HG02798 (cell line): ENCODE results near the gene ULK1.

ENCODE experiments used
- ATAC-seq: cut with Tn5 transposase; IDR thresholded peaks from one replicate; pipeline ENCODE4 v1.9.1; 2021; ENCODE audit warnings: mild to moderate bottlenecking; ENCODE audit not compliant: unreplicated experiment, poor library complexity

Gene ULK1

DNA sequence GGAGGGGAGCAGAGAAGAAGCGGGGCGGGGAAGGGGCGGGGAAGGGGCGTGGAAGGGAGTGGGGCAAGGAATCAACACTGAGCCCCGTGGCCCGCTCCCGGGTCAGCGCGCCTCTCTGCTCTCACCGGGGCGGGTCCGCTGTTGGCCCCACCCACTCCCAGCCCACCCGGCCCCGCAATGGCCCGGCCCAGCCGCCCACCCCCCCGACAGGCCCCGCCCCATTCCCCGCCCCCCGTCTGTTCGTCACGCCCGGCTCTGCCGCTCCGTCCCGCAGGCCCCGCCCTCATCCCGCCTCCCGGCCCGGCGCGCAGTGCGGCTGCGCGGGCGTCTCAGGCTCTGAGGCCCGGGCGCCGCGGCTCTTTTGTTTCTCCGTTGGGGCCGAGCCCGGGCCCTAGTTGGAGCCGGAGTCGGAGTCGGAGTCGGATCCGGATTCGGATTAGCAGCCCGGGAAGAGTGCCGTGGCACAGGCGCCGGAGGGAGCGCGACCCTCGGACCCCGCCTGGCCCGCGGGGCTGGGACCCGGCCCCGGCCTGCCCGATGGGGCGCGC lies at the start of gene ULK1:
ULK1 (plus strand) TSS at position 310 of the 548 bp plus-strand sequence. CDS start 380 bp downstream, outside the sequence.
- peak; percentile 86 for ATAC-seq

DNA sequence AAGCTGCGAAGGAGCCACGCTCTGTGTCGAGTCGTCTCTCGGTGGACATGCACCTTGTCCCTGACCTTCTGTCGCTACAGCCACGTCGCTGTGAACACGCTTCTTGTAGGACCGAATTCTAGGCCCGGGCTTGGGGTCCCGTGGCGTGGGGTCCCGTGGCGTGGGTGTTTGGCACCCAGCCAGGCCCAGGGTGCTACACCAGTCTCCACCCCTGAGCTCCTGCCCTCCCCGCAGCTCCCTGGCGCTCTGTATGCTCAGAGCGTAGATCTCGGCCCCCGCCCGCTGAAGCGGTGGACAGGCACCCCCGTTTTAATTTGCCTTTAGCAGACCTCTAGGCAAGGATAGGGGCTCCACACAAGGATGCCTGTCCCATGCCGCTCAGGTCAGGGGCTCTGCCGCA lies 49.8 kb upstream of the ULK1 start:
- no peak for ATAC-seq

DNA sequence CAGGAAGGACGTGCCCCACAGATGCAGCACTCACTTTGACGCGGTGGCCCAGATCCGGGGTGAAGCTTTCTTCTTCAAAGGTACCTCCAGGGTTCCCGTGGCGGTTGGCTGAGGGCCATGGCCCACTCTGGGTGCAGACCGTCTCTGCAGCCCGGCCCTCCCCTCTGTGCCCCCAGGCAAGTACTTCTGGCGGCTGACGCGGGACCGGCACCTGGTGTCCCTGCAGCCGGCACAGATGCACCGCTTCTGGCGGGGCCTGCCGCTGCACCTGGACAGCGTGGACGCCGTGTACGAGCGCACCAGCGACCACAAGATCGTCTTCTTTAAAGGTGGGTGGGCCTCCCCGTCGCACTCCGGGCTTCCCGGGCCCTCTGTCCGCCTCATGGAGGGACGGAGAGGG lies 49.3 kb upstream of the ULK1 start:
- no peak for ATAC-seq

DNA sequence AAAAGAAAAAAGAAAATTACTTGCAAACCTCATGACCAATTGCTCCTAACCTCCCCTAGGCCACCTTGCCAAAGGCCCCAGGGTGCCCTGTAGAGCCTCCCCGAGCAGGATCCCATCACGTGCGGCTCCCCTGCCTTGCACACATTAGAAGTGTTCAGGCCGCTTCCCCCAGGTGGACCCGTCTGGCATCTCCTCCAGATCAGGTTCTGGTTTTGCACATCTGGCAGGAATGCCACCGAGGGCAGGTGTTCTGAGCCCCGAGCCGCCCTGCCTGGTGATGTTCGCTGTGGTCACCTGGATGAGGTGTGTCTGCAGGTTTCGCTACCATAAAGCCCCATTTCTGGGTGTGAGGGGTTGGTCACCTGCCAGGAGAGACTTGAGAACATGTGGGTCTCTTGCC lies 47.0 kb upstream of the ULK1 start:
- ATAC-seq = no peak

- no peak for ATAC-seq
Measured at GRCh38 chr12:131848753-131849152, 45.7 kb upstream of the ULK1 start.

- ATAC-seq = no peak
Measured at GRCh38 chr12:131849700-131850553, 44.5 kb upstream of the ULK1 start.

- ATAC-seq = no peak
Measured at GRCh38 chr12:131850856-131851559, 43.4 kb upstream of the ULK1 start.

DNA sequence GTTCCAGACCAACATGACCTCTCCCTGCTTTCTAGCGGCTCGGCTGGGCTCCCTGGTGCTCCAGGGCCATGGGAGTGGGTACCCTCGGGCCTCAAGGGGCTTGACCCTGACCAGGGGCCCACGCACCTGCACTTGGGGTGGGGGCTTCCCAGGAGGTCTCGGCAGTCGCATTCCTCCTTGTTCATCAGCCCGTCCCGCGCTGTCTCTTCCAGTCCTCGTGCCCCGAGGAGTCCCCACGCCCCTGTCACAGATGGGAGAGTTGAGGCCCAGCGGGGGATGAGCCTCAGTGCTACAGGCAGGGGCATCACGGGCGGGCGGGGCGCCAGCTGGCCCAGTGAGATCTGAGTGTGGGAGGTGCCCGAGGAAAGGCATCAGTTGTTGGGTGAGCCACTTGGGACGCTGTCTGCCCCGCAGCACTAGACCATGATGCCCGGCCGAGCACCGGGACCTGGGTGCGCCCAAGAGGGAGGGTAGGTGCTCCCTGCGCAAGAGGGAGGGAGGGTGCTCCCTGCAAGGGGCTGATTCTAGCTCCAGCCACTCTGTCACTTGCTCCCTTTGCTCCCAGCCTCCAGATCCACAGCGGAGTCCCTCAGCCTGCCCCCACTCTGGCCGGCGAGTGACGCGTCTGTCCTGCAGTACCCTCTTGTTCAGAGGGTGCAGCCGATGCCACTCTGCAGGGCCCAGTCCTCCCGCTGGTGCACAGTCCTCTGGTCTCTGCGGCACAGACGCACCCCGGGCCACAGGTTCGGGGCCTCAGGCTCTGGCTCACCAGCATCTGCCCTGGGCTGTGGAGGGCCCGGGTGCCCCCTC lies 42.5 kb upstream of the ULK1 start:
- no peak for ATAC-seq

DNA sequence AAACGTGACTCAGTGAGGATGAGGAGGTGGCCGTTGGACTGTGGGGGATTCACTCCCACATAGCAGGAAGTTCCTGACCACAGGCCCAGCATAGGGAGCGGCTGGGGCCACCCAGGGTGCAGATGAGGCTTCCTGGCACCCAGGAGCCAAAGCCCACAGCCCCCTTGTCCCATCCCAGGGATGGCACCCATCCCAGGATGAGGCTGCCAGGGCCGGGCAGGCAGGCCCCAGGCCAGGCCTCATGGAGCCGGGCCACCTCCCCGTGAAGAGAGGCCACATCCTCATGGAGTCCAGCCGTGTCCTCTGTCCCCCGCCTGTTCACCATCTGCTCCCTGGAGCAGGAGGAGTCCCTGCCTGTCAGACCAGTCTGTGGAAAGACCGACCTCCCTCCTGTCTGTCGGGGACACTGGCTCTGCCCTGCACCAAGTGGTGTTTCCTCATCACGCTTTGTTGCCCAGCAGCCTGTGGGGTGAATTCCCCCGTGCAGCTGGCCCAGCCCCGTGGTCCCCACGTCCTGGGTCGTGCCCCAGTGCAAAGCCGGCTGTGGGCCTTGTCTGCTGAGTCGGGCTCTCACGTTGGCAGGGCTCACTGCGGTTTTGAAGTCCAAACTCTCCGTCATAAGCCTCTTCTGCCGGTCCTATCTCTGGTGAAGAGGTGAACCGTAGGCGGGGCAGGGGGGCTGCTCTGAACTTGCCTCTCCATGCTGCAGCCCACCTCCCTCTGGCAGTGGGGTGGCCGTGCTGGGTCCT lies 41.7 kb upstream of the ULK1 start:
- ATAC-seq = peak; percentile 40

DNA sequence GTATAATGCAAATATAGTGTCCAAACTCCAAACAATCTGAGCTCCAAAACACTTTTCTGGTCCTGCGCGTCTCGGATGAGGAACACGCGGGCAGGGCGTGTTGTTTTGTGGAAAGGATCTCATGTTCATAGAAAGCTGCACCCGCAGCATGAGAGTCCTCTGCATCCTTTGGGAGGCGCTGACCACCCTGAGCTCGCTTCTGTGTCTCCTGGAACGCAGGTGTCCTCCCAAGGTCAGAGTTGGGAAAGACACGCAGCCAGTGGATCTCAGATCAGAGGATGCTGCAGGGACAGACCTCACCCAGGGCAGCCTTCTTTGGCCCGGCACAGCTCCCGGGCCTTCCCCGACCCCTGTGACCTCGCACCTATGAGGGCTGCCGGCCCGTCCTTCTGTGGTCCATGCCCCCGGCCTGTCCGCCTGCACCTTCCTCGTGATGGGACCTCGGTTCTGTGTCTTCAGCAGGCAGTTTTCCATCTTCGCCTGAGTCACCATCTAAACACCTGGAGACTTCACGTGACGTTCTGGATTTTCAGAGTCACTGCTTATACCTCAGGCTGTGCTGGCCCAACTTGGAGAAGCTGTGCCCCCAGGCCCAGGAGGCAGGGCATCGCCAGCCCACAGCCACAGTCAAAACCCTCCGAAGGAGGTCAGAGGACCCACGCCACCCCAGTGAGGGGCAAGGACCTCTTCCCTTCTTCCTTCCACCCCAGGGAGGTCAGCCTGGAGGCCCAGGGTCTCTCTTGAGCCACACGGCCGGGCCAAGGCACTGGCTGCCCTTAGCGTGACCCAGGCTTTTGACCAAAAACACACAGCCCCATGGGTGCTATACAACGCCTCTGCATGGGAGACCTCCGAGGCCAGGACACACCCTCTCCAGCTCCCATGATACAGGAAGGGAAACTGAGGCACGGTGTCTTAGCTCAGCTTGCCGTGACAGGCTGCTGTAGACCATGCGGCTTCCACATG lies 40.3 kb upstream of the ULK1 start:
- no peak for ATAC-seq

- no peak for ATAC-seq
Measured at GRCh38 chr12:131854861-131855476, 39.5 kb upstream of the ULK1 start.

DNA sequence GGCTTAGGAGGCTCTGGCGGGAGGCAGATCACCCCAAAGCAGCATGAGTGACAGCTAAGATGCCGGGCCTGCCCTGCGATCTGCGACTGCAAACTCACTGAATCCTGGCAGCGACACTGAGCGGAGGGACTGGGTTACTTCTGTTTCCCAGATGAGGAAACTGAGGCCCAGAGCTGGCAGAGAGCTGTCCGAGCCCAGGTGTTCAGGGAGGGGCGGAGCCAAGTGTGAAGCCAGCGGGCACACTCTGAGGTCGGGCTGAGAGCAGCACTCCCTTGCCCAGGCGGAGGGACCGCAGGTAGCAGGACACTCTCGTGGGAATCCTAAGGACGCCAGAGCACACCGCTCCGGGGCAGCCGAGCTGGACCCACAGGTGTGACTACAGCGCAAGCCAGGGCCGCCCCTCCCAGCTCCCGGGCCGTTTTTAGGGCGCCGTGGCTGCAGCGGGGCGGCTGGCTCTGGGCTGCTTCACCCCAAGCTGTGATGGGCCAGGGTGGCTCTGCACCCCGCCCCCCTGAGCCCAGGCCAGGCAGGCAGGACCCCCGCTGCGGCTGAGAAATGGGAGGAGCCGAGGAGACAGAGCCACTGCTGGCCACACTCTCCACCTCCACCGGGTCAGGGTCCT lies 38.8 kb upstream of the ULK1 start:
- ATAC-seq = no peak

DNA sequence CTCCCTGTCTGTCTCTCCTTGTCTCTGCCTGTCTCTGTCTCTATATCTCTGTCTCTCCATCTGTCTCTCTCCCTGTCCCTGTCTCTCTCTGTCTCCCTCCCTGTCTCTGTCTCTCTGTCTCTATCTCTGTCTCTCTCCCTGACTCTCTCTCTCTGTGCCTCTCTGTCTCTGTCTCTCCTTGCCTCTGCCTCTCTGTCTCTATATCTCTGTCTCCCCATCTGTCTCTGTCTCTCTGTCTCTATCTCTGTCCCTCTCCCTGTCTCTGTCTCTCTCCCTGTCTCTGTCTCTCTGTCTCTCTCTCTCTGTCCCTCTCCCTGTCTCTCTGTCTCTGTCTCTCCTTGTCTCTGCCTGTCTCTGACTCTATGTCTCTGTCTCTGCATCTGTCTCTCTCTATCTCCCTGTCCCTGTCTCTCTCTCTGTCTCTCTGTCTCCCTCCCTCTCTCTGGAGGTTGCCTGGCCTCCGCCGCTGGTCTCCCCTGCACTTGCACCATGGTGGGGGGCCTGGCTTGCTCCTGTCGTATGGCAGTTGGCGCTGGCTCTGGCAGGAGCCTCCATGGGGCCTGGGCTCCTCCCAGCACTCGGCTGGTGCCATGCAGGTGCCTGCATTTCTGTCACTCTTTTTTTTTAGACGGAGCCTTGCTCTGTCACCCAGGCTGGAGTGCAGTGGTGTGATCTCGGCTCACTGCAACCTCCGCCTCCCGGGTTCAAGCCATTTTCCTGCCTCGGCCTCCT lies 37.9 kb upstream of the ULK1 start:
- no peak for ATAC-seq

DNA sequence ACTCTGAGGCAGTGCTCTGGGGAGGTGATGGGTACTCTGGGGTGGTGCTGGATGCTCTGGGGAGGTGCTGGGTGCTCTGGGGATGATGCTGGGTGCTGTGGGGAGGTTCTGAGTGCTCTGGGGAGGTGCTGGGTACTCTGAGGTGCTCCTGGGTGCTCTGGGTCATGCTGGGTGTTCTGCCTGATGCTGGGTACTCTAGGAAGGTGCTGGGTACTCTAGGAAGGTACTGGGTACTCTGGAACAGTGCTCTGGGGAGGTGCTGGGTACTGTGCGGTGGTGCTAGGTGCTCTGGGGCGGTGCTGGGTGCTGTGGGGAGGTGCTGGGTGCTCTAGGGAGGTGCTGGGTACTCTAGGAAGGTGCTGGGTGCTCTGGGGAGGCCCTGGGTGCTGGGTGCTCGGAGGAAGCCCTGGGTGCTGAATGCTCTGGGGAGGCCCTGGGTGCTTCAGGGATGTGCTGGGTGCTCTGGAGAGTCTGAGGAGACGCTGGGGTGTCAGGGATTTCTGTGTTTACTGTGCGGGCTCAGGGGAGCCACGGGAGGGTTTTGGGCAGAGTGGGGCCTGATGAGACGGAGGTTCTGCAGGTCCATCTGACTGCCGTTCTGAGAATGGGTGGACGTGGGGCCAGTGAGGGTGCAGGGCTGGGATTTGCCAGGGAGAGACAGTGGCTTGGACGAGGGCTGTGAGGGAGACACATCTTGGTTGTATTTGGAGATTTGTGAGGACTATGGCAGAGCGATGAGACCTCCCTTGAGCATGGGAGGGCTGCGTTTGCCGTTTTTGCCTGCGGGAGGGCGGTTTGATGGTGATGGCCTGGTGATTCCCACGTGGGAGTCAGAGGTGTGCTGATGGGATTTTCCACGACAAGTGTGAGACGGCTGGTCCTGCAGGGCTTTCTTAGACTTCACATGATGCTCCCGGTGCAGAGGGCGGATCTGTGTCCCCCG lies 36.2 kb upstream of the ULK1 start:
- ATAC-seq = no peak

GRCh38 chr12:131860472-131861260 lies 33.8 kb upstream of the ULK1 start:
- no peak for ATAC-seq
